ENCODE measurements around the gene FRMD7. TPM values are rescaled to one million over a fixed set of nuclear protein-coding genes. Genes with fewer than 3 reads are reported as not detected.

The FRMD7 gene
- total and polyA plus RNA-seq, 12 donors, result 0.06 TPM; not detected in 11

- intact Hi-C loops (cut with DNase I), result loop anchor here in 1 of 2 donors (10.0 kb wide), 2 partner anchors 131 to 531 kb away; no protein-coding TSS in a partner anchor
- Histone ChIP-seq H3K9me3 (replicated peaks in 1 of 3) (no peaks in the 10 kb centered on the region), H3K4me3 (no peak overlapping the region), H3K4me1 (replicated peaks in 1 of 2) (no peaks in the 10 kb centered on the region), H3K27me3 (peaks cover 31% of the 10 kb centered on the region), H3K27ac (no peak overlapping the region), H3K36me3 (replicated peaks in 1 of 2) (no peaks in the 10 kb centered on the region)
- DNase-seq, result no peak
- no peak for TF ChIP-seq POLR2A (IDR thresholded peaks at IDR 0.05)
- TF ChIP-seq, protein P1, sequence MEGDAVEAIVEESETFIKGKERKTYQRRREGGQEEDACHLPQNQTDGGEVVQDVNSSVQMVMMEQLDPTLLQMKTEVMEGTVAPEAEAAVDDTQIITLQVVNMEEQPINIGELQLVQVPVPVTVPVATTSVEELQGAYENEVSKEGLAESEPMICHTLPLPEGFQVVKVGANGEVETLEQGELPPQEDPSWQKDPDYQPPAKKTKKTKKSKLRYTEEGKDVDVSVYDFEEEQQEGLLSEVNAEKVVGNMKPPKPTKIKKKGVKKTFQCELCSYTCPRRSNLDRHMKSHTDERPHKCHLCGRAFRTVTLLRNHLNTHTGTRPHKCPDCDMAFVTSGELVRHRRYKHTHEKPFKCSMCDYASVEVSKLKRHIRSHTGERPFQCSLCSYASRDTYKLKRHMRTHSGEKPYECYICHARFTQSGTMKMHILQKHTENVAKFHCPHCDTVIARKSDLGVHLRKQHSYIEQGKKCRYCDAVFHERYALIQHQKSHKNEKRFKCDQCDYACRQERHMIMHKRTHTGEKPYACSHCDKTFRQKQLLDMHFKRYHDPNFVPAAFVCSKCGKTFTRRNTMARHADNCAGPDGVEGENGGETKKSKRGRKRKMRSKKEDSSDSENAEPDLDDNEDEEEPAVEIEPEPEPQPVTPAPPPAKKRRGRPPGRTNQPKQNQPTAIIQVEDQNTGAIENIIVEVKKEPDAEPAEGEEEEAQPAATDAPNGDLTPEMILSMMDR (IDR thresholded peaks at IDR 0.05), result no peak
- 51 to 88% (median 60%) methylated on average over 2 of the region's 2 CpGs for WGBS, 4 donors
Measured at GRCh38 chrX:132094164-132094563, 33.7 kb downstream of the FRMD7 start.

DNA sequence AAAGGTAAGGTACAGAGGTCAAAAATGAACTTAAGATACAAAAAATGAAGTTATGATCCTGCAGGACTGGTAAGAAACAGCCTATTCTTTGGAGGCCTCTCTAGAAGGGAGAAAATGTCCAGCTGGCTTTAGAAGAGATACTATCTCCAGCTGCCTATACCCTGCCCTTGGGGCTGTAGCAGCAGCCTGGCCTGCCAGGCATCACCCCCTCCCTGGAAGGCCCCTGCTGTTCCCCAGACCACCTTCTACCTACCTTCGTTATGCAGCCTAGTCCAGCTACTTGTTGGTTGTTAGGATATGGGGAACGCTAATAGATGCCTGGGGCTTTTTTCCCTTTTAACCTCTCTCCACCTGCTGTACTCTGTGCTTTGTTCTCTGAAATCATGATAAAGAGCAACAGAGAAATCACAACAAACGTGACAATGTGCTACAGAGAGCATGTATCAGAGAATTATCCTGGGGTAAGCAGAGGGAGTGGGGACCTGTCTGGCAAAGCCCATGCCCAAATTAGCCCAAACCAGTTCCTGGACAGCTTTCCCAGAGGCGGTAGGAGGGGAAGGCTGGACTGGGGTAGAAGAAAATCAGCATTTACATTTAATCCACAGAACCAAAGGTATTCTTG lies 34.5 kb downstream of the FRMD7 start:
- H3K9me3 ChIP-seq (replicated peaks in 1 of 3), result no peaks in the 10 kb centered on the region
- H3K27ac ChIP-seq, result no peak overlapping the region
- DNase-seq, result peak in 1 of 7 donors; percentile 50
- intact Hi-C loops (cut with DNase I), result loop anchor here in 1 of 2 donors (10.0 kb wide), 2 partner anchors 131 to 531 kb away; no protein-coding TSS in a partner anchor
- no peaks in the 10 kb centered on the region for H3K4me1 ChIP-seq (replicated peaks in 1 of 2)
- no peaks in the 10 kb centered on the region for H3K36me3 ChIP-seq (replicated peaks in 1 of 2)
- 51 to 82% (median 62%) methylated on average over 4 of the region's 4 CpGs for WGBS, 4 donors
- no peak overlapping the region for H3K4me3 ChIP-seq
- H3K27me3 ChIP-seq, result peaks cover 35% of the 10 kb centered on the region
- TF ChIP-seq, protein P1 (IDR thresholded peaks at IDR 0.05), result no peak
- TF ChIP-seq POLR2A (IDR thresholded peaks at IDR 0.05), result no peak

- Histone ChIP-seq H3K27me3 (peaks cover 33% of the 10 kb centered on the region), H3K27ac (no peak overlapping the region), H3K4me3 (no peak overlapping the region), H3K4me1 (replicated peaks in 1 of 2) (no peaks in the 10 kb centered on the region), H3K9me3 (replicated peaks in 1 of 3) (no peaks in the 10 kb centered on the region), H3K36me3 (replicated peaks in 1 of 2) (no peaks in the 10 kb centered on the region)
- TF ChIP-seq, protein P1 (IDR thresholded peaks at IDR 0.05), result peak; percentile 58 to 76 (median 65)
- TF ChIP-seq POLR2A (IDR thresholded peaks at IDR 0.05), result no peak
- DNase-seq, result peak; percentile 30 to 85 (median 63)
- intact Hi-C loops (cut with DNase I), result loop anchor here in 1 of 2 donors (10.0 kb wide), 2 partner anchors 132 to 532 kb away; no protein-coding TSS in a partner anchor
- WGBS, 4 donors, result 38 to 60% (median 49%) methylated on average over 5 to 7 of the region's 7 CpGs
Measured at GRCh38 chrX:132092439-132093065, 35.3 kb downstream of the FRMD7 start.

GRCh38 chrX:132090403-132091159 lies 37.2 kb downstream of the FRMD7 start:
- no peak overlapping the region for H3K4me3 ChIP-seq
- WGBS, 4 donors, result 58 to 67% (median 66%) methylated on average over 8 of the region's 8 CpGs
- TF ChIP-seq POLR2A (IDR thresholded peaks at IDR 0.05), result no peak
- TF ChIP-seq, protein P1 (IDR thresholded peaks at IDR 0.05), result no peak
- no peaks in the 10 kb centered on the region for H3K4me1 ChIP-seq (replicated peaks in 1 of 2)
- no peak overlapping the region for H3K27ac ChIP-seq
- H3K27me3 ChIP-seq, result peaks cover 41% of the 10 kb centered on the region
- H3K36me3 ChIP-seq (replicated peaks in 1 of 2), result no peaks in the 10 kb centered on the region
- intact Hi-C loops (cut with DNase I), result loop anchor here in 1 of 2 donors (10.0 kb wide), 2 partner anchors 134 to 534 kb away; no protein-coding TSS in a partner anchor
- H3K9me3 ChIP-seq (replicated peaks in 1 of 3), result no peaks in the 10 kb centered on the region
- no peak for DNase-seq

Data from adrenal gland (tissue), 12 donors.